IPS DF 4.7 (cell line): Measurements from ENCODE around the gene CDK6.

Experiments used
- DNase-seq: peaks from one replicate; pipeline ENCODE4 v3.0.0-alpha.2; 2013; ENCODE audit warnings: low spot score; ENCODE audit errors: extremely low read depth

CDK6 gene

DNA sequence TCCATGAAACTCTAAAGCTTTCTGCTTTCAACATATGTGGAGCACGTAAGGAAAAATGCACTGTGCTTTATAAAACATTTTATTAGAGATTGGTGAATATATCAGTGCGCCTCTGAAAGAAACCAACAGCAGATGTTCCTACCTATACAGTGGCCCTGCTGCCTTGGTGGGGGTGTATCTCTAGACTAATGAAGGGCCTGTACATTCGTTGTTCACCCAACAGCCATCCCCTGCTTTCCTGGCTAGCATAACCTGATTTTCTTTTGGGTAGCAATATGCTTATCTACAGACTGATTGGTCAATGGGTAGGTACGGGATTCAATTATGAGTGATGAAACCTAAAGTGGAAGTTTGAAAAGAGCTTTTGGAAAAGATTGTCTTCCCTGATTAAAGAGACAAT, 126.5 kb downstream of the CDK6 start:
- DNase-seq: no peak

DNA sequence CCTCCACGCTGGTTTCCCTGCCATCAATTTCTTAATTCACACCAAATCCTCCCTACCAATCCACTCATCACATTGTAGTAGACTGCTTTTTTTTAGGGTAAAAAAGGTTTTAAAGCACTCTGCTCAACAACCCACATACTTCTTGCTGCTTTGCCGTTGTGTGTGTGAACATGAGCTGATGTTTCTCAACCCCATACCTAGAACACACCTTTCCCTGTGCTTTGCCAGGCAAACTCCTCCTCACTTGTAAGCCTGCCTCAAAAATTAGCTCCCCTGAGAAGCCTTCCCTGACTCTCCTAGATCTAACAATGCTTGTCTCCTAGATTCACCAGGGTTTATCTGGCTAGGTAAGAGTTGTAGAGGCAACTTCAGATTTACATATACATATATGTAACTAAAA, 127.2 kb downstream of the CDK6 start:
- no peak for DNase-seq

- no peak for DNase-seq
Observed at GRCh38 chr7:92708111-92709042, 128.0 kb downstream of the CDK6 start.

DNA sequence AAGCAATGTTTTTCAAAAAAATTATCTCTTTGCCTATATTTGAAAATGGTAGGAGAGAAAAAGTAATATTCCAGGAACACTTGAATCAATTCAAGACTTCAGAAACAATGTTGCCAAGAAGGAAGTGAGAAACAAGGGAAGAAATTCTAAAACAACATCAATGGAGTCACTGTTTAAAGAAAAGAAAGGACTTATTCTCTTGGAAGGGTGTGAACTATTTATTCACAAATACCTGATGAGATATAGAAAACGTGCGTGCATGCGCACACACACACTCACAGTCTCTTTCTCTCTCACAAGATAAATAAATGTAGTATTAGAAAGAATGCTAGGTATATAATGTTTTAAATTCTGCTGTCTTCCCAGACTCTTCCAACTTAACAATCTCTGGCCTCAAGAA, 128.9 kb downstream of the CDK6 start:
- no peak for DNase-seq

GRCh38 chr7:92706563-92706962, 129.8 kb downstream of the CDK6 start:
- no peak for DNase-seq

GRCh38 chr7:92705831-92706230, 130.5 kb downstream of the CDK6 start:
- DNase-seq: no peak

DNA sequence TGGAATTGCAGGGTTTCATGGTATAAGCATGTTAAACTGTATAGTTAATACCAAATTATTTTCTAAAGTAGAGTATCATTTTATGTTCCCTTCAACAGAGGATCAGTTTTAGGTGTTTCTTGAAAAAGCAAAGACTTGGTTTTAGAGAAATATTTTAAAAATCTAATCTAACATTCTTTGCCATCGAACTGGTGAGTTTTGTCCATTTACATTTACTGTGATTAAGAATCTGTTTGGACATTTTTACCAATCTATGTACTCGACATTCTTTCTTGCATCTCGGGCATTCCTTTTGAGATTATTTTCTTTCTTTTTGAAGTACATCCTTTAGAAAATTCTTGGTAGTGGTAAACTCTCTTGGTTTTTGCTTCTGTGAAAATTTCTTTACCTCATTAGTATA, 131.5 kb downstream of the CDK6 start:
- no peak for DNase-seq

GRCh38 chr7:92702535-92702934, 133.8 kb downstream of the CDK6 start:
- DNase-seq: no peak

GRCh38 chr7:92699966-92700514, 136.3 kb downstream of the CDK6 start:
- no peak for DNase-seq

- DNase-seq: no peak
Observed at GRCh38 chr7:92699560-92699959, 136.8 kb downstream of the CDK6 start.

DNA sequence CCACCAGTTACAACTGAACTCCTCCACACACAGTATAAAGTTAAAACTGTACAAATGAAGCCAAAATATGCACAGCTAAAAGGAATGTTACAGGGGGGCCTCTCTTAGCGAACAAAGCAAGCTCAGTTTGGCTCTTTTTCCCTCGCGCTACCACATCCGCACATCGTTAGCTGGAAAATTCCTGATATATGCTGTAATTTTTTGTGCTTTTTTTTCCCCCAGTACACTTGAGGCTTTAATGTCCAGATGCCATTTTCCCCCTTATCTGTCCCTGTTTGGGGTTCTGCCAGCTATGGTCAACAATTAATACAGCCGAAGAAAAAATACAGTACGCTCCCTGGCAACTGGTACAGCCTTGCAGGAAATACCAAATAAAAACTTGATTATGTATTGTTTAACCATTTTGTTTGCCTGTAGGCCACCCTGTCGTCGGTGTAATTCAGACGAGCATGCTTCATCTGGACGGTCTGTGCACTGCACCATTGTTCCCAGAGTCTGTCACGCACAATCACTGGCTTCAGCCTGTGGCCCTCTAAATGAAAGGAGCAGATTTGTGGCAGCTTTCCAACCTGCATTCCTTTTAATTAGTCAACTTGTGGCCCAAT, 138.0 kb downstream of the CDK6 start:
- DNase-seq: no peak

DNA sequence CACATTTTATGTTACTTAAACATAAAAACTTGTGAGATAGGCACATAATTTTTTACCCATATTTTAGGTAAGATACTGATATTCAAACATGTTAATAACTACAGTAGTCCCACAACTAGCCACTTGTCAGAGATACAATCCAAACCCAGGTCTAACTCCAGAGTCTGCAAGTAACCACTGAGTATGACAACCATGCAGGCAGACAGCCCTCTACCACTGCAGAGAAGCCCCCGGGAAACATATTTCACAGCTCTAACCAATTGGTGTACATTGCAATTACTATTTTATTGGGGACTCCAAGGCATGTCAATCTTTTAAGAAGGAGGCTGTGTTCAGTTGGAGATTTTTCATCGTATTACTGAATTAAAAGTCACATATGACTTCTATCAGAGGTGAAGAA, 139.0 kb downstream of the CDK6 start:
- DNase-seq: no peak

DNA sequence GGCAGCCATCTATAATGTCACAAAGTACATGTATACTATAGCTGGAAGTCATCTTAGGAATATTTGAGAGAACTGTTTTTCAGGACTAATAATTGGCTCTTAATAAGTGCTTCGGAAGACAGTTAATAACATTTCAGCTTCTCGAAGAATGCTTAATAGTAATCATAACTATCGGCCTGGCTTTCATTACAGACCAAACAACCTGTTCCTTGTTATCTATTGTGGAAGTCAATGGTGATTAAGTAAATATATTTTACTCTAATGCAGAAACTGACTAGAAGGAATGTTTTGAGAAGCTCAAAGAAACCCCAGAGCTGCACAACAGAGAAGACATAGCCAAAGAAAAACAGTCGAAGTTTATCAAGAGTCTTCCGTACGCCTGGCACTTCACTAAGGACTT, 139.4 kb downstream of the CDK6 start:
- no peak for DNase-seq

- DNase-seq: no peak
Observed at GRCh38 chr7:92696584-92696983, 139.8 kb downstream of the CDK6 start.

GRCh38 chr7:92695308-92696261, 140.8 kb downstream of the CDK6 start:
- DNase-seq: no peak

- DNase-seq: no peak
Observed at GRCh38 chr7:92694211-92694610, 142.2 kb downstream of the CDK6 start.

DNA sequence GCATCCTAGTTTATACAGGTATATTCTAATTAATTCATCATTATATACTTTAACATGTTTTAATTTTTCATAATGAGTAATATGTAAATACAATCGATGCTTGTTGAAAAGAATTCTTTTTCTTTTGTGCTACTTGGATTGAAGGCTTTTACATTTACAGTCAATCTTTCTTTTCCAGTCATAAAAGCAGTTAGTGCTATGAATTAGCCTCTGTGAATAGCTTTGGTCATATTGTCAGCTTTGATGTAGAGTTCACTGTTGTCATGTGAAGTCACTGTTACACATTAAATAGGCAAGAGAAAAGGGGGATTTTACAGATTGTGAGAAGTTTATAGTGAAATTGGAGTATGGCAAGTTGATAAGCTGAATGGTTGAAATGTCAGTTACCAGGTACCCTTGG, 142.9 kb downstream of the CDK6 start:
- DNase-seq: no peak

DNA sequence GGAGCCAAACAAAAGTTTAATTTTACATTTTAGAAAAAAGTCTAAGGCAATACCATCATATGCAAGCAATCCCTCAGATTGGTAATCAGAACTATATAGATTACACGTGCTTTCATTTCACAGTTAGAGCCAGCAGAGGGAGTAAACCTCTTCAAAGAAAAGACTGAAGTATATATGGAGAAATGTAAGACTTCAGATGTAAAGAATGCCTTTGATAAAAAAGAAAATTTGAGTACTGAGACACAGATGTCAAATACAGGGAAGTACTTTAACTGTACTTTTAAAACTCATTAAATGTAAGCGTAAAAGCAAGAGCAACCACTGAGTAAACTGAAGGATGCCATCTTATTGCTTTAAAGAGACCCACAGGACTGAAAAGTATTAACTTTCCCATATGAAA, 144.8 kb downstream of the CDK6 start:
- DNase-seq: no peak

DNA sequence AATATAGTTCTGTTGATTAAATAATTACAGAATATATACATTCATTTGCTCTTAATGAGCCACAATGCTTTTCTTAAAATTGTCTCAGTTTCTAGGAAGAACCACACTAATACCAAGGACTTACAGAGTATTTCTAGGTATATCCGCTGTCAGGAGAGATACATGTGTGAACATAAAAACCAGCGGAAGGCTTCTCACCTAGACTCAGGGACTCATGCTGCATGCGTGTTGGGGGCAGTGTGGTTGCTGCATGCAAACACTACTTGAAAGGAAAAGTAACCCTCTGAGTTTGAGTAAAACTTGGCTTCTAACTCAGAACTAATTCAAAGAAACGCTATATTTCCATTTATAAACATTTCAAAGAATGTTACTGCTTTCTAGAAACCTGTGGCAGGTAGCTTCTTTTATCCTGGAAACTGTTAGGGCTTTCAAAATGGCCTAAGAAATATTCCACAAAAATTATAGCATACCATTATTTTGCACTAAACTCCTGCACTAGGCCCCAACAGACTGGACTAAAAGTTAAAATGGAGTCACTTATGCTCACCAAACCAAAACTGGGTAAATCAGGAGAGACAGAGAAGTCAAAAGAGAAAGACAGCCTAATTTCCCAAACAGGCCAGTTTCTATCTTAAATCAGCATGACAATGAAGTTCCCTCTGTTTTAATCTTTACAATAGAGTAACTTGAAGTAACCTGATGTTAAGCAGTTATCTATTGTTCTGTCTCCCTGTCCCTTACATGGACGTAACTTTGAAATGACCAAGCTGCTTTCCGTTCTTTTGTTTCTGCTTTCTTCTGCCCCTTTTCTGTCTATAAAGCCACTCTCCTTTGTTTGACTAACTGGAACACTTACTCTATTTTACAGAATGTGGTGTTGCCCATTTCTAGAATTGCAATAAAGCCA, 151.0 kb downstream of the CDK6 start:
- no peak for DNase-seq

DNA sequence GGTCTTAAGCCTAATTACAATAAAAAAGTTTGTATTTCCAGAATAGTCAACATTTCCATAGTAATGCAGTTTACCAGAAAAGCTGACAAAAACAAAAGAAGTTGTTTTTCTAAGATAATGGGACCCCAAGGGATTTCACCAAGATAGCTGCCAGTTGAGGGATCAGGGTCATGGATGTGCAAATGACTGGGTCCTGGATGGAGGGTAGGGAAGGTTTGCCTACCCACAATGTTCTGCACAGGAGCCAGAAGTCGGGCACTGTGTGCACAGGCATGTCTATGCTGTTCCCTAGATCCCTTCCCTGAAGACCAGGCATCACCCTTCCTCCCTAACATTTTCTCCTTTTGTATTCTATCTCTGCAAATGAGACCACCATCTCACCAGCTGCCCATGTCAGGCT, 152.1 kb downstream of the CDK6 start:
- no peak for DNase-seq
